Peyer's patch (tissue), 4 donors: Measurements from ENCODE around the gene TSPOAP1.

ENCODE experiments used
- POLR2A ChIP-seq, 2 donors: fragments of 450-650 bp; IDR thresholded peaks; one replicate each; pipeline ENCODE4 v1.5.1; 2017; ENCODE audit warnings: antibody characterized with exemption in 2 of 2, mild to moderate bottlenecking in 2 of 2, moderate library complexity in 2 of 2
- TF ChIP-seq, protein P1 (sequence below), 6 experiments: fragments of 450-650 bp in 4 of 6; fragments of 200-600 bp in 2 of 6; sonication (generic) in 1 of 6; IDR thresholded peaks; one replicate each; pipeline ENCODE4 v1.5.1; 2017 to 2019; ENCODE audit warnings: antibody characterized with exemption in 6 of 6, mild to moderate bottlenecking in 3 of 6, moderate library complexity in 1 of 6

DNA sequence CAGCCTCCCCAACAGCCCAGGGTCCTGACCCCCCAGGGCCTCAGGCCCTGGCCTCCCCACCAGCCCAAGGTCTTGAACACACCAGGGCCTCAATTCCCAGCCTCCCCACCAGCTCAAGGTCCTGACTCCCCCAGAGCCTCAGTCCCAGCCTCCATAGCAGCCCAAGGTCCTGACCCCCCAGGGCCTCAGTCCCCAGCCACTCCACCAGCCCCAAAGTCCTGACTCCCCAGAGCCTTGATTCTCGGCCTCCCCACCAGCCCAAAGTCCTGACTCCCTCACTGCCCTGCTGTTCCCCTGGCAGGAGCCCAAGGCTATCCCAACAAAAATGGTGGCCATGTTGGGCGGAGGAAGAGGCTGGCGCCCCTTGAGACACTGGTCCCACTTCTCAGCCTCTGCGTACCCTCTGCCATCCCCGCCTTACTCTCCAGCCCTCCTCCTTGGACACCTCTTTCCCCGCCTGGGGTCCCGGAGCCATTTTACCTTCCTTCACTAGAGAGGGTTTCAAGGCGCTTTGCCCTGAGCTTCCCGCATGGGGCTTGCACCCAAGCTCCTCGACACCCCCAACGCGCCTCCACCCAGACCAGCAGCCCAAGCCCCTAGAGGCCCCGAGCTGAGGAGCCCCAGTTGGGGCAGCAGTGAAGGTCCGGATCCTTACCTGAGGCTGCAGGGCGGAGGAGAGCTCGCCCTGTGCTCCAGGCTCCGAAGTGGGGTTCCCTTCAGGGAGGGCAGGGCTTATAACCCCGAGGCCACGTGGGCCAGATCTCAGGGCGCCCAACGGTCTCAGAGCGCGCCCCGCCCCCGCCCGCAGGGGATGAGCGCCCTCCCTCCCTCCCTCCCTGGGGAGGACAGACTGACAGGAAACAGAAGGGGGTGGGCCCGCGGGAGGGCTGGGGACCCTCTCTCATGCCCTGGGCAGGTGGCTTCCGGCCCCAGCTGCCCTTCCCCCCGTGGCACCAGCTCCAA, 3.5 kb upstream of the TSPOAP1 start:
- TF ChIP-seq, protein P1, sequence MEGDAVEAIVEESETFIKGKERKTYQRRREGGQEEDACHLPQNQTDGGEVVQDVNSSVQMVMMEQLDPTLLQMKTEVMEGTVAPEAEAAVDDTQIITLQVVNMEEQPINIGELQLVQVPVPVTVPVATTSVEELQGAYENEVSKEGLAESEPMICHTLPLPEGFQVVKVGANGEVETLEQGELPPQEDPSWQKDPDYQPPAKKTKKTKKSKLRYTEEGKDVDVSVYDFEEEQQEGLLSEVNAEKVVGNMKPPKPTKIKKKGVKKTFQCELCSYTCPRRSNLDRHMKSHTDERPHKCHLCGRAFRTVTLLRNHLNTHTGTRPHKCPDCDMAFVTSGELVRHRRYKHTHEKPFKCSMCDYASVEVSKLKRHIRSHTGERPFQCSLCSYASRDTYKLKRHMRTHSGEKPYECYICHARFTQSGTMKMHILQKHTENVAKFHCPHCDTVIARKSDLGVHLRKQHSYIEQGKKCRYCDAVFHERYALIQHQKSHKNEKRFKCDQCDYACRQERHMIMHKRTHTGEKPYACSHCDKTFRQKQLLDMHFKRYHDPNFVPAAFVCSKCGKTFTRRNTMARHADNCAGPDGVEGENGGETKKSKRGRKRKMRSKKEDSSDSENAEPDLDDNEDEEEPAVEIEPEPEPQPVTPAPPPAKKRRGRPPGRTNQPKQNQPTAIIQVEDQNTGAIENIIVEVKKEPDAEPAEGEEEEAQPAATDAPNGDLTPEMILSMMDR (IDR thresholded peaks at IDR 0.05): no peak
- TF ChIP-seq POLR2A (IDR thresholded peaks at IDR 0.05): peak; percentile 83 to 93
